Cerebellar nuclear complex (tissue), 1 donor: ENCODE measurements around the gene DLX2.

Source experiments
- DNase-seq, 2 experiments: peaks; one replicate each; lab custom pipeline; 2025; lab: John Stamatoyannopoulos, UW

The DLX2 gene

GRCh38 chr2:172094294-172095145 lies 8.2 kb downstream of the DLX2 start:
- no peak for DNase-seq

- no peak for DNase-seq
These were observed 9.0 kb downstream of the DLX2 start for GRCh38 chr2:172093416-172094293.

- DNase-seq, result no peak
These were observed 9.8 kb downstream of the DLX2 start for GRCh38 chr2:172092716-172093415.

- no peak for DNase-seq
These were observed 10.7 kb downstream of the DLX2 start for GRCh38 chr2:172091761-172092566.

- DNase-seq, result no peak
These were observed 11.6 kb downstream of the DLX2 start for GRCh38 chr2:172091000-172091641.

- no peak for DNase-seq
These were observed 12.4 kb downstream of the DLX2 start for GRCh38 chr2:172090044-172090961.

- DNase-seq, result no peak
These were observed 13.1 kb downstream of the DLX2 start for GRCh38 chr2:172089633-172090032.

- DNase-seq, result no peak
These were observed 13.6 kb downstream of the DLX2 start for GRCh38 chr2:172089005-172089504.

GRCh38 chr2:172088245-172089004 lies 14.3 kb downstream of the DLX2 start:
- no peak for DNase-seq

GRCh38 chr2:172087780-172088244 lies 14.9 kb downstream of the DLX2 start:
- no peak for DNase-seq

- no peak for DNase-seq
These were observed 15.4 kb downstream of the DLX2 start for GRCh38 chr2:172087207-172087779.

GRCh38 chr2:172086241-172087206 lies 16.2 kb downstream of the DLX2 start:
- DNase-seq, result no peak

GRCh38 chr2:172085460-172086159 lies 17.1 kb downstream of the DLX2 start, which contains the start of gene DLX1:
TSS of gene DLX1 (plus strand) at chr2:172085507. CDS start at chr2:172085678, 171 bp downstream.
- no peak for DNase-seq

- no peak for DNase-seq
These were observed 17.8 kb downstream of the DLX2 start for GRCh38 chr2:172084645-172085459.

GRCh38 chr2:172084395-172084644 lies 18.4 kb downstream of the DLX2 start:
- DNase-seq, result no peak
